Stomach smooth muscle (tissue), 2 donors: Measurements from ENCODE around the gene AIF1.

ENCODE experiments used
- H3K27ac ChIP-seq: one replicate; pipeline ENCODE4 v1.7.0; 2013; ENCODE audit warnings: mild to moderate bottlenecking, low read length, inconsistent platforms
- H3K27me3 ChIP-seq, 2 donors: one replicate each; pipeline ENCODE4 v1.7.0; 2013; ENCODE audit warnings: low read length in 2 of 2; ENCODE audit not compliant: insufficient read depth in 2 of 2, control insufficient read depth in 1 of 2
- H3K36me3 ChIP-seq, 2 donors: one replicate each; pipeline ENCODE4 v1.7.0; 2013; ENCODE audit warnings: low read length in 2 of 2; ENCODE audit not compliant: control insufficient read depth in 2 of 2, insufficient read depth in 2 of 2
- H3K4me1 ChIP-seq: one replicate; pipeline ENCODE4 v1.7.0; 2013; ENCODE audit warnings: low read length; ENCODE audit not compliant: control insufficient read depth, insufficient read depth
- H3K4me3 ChIP-seq, 2 donors: one replicate each; pipeline ENCODE4 v1.7.0; 2013; ENCODE audit warnings: low read length in 2 of 2
- H3K9ac ChIP-seq, 2 donors: one replicate each; pipeline ENCODE4 v1.7.0; 2013; ENCODE audit warnings: low read length in 2 of 2, mild to moderate bottlenecking in 1 of 2
- H3K9me3 ChIP-seq, 2 donors: one replicate each; pipeline ENCODE4 v1.7.0; 2013; ENCODE audit warnings: low read length in 2 of 2; ENCODE audit not compliant: control insufficient read depth in 2 of 2
- donor health status: healthy.
- donor health status: Pancreatic carcinoma.

AIF1 gene

DNA sequence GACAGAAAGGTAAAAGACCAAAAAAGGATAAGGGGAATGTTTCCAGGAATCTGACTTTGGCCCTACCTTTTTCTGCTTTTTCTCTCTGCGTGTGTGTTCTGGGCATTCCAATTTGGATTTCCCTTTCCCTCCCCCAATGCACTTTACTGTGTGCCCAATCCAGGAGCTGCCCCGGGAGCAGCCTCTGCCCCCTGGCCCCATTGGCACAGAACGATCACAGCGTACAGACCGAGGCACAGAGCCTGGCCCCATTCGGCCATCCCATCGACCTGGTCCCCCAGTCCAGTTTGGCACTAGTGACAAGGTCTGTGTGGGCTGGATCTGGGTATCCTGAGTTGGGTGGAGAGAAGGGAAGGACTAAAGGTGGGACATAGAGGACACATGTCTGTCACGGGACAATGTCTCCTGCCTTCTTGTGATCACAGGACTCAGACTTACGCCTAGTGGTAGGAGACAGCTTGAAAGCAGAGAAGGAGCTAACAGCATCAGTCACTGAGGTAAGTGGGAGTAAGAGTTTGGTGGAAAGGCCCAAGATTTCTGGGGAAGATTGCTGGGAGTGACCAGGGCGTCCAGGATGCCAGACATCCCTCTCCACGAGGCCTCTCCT lies 20.0 kb downstream of the AIF1 start:
- no peak overlapping the region for H3K9ac ChIP-seq
- H3K27ac ChIP-seq: no peak overlapping the region
- H3K27me3 ChIP-seq: no peaks in the 10 kb centered on the region
- H3K9me3 ChIP-seq: no peaks in the 10 kb centered on the region
- no peak overlapping the region for H3K4me3 ChIP-seq
- H3K4me1 ChIP-seq: no peaks in the 10 kb centered on the region
- peaks cover 59 to 68% of the 10 kb centered on the region in 2 donors for H3K36me3 ChIP-seq

DNA sequence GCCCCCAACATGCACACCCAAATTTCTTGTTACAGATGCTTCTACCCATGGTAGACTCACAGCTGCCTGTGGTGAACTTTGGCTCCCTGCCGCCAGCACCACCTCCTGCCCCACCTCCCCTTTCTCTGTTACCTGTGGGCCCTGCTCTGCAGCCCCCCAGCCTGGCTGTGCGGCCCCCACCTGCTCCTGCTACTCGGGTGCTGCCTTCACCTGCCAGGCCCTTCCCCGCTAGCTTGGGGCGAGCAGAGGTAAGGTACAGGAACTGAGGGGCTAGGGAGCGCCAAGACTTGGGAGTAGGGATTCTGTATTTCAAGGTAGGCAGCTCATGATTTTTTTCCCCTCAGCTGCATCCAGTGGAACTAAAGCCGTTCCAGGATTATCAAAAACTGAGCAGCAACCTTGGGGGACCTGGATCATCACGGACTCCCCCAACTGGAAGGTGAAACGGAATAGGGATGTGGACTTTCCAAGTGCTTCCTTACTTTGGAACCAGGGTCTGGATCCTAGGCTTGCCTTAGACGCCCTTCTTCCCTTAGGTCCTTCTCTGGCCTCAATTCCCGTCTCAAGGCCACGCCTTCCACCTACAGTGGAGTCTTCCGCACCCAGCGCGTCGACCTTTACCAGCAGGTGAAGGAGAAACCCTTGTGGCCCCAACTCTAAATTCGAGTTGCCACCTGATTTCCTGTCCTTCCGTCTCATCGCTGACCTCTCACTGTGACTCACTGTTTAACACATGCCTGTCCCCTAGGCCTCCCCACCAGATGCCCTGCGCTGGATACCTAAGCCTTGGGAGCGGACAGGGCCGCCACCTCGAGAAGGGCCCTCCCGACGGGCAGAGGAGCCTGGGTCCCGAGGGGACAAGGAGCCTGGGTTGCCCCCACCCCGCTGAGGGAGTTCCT lies 21.9 kb downstream of the AIF1 start:
- no peak overlapping the region for H3K9ac ChIP-seq
- peaks cover 64 to 75% of the 10 kb centered on the region in 2 donors for H3K36me3 ChIP-seq
- no peak overlapping the region for H3K4me3 ChIP-seq
- H3K4me1 ChIP-seq: no peaks in the 10 kb centered on the region
- H3K9me3 ChIP-seq: no peaks in the 10 kb centered on the region
- H3K27me3 ChIP-seq: no peaks in the 10 kb centered on the region
- H3K27ac ChIP-seq: no peak overlapping the region

DNA sequence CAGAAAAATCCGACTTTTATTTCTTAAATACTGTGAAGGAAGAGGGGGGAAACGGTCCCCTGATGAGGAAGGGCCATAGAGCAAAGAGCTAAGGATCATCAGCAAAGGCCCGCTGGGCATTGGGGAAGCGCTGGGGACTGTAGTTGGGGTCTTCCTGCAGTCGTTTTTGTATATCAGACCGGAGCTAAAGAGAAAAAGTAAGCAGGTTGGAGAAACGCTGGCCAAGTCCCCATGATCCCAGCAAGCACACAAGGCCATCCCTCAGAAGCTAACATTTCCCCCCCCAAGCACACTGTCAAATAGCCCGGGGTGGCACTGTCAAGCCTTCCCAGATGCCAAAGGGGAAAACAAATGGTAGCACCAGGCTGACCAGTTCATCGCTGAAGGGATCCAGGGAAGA lies 24.0 kb downstream of the AIF1 start:
- no peak overlapping the region for H3K4me3 ChIP-seq
- no peaks in the 10 kb centered on the region for H3K9me3 ChIP-seq
- no peaks in the 10 kb centered on the region for H3K4me1 ChIP-seq
- peaks cover 74 to 78% of the 10 kb centered on the region in 2 donors for H3K36me3 ChIP-seq
- no peaks in the 10 kb centered on the region for H3K27me3 ChIP-seq
- H3K9ac ChIP-seq: no peak overlapping the region
- no peak overlapping the region for H3K27ac ChIP-seq

DNA sequence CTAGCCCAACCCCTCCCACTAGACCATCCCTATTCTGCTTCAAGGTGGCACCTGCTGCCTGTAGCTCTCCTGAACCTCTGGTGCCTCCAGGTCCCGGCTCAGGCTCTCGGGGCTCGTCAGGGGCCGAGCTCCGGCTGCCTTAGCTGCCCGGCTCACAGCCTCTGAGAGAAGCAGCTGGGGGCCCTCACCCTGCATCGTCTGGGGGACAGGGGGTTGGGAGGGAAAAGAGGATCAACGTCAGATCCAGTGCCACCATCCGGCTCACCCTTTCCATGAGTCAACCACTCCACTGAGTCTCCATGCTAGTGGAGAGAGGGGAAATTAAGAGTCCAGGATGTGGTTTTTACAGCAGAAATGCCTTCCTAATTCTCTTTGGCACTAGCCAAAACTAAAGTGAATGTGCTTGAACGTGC lies 24.4 kb downstream of the AIF1 start:
- Histone ChIP-seq H3K36me3 (peaks cover 74 to 78% of the 10 kb centered on the region in 2 donors), H3K27ac (no peak overlapping the region), H3K9ac (no peak overlapping the region), H3K4me1 (no peaks in the 10 kb centered on the region), H3K27me3 (no peaks in the 10 kb centered on the region), H3K9me3 (no peaks in the 10 kb centered on the region), H3K4me3 (no peak overlapping the region)

DNA sequence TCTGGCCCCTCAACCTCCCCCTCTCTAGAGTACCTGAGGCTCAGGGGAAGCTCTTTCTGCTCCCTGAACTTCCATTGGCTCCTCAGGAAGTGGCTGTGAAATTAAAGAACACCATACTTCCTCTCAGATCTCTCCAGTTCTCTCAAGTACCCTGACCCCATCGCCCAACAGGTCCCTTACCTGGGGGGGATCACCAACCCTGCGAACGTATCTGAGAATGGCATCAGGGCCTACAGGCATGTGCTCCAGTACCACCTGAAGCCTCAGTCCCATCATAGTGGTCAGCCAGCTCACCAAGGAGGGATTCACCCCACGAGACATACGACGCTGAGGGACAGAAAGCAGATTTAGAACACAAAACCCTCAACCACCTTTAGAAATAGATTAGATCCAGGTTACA lies 25.6 kb downstream of the AIF1 start:
- H3K36me3 ChIP-seq: peaks cover 74 to 78% of the 10 kb centered on the region in 2 donors

DNA sequence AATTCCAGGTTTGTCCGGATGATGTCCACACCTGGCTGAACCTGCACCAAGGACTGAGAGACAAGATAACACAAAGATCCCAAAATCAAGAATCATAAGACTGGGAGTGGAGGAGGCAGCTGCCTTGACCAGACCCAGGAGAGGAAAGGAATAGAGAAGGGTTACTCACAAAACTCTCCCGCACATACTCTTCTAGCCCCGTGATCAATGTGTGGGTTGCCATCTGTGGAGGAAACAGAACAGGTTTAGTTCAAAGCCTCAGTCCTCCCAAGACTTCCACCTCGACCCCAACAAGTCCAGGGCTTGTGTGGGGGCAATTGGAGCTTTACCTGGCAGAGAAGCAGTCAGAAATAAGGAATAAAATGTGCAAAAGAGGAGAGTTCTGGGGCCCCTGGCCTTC lies 26.3 kb downstream of the AIF1 start:
- no peak overlapping the region for H3K27ac ChIP-seq
- no peaks in the 10 kb centered on the region for H3K9me3 ChIP-seq
- no peaks in the 10 kb centered on the region for H3K4me1 ChIP-seq
- peaks cover 74 to 78% of the 10 kb centered on the region in 2 donors for H3K36me3 ChIP-seq
- no peak overlapping the region for H3K9ac ChIP-seq
- H3K4me3 ChIP-seq: no peak overlapping the region
- H3K27me3 ChIP-seq: no peaks in the 10 kb centered on the region

More for the DNA sequence above, 25.6 kb downstream of the AIF1 start:
- no peaks in the 10 kb centered on the region for H3K4me1 ChIP-seq
- no peak overlapping the region for H3K27ac ChIP-seq
- H3K9me3 ChIP-seq: no peaks in the 10 kb centered on the region
- H3K4me3 ChIP-seq: no peak overlapping the region
- no peak overlapping the region for H3K9ac ChIP-seq
- no peaks in the 10 kb centered on the region for H3K27me3 ChIP-seq

DNA sequence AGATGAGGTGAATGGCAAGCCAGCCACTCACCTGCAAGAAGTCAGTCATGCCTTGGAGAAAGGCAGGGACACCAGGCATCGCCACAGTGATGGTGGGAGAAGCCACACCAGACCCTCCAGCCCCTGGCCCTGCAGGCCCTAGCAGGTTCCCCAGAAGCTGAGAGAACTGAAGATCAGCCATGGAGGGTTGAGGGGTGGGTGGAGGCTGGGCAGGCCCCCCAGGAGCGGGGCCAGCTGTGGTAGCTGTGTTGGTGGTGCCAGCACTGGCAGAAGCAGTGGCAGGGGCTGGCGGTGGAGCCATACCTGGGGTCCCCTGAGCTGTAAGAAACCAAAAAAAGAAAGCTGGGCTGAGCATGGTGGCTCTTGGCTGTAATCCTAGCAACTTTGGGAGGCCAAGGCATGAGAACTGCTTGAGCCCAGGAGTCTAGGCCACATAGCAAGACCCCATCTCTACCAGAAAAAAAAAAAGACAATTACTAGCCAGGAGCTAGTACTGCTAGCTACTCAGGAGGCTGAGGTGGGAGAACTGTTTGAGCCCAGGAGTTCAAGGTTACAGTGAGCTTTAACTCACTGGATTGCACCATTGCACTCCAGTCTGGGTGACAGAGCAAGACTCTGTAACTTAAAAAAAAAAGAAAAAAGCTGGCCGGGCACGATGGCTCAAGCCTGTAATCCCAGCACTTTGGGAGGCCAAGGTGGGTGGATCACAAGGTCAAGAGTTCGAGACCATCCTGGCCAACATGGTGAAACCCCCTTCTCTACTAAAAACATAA lies 27.9 kb downstream of the AIF1 start:
- H3K4me3 ChIP-seq: no peak overlapping the region
- H3K36me3 ChIP-seq: peaks cover 71 to 76% of the 10 kb centered on the region in 2 donors
- no peak overlapping the region for H3K27ac ChIP-seq

DNA sequence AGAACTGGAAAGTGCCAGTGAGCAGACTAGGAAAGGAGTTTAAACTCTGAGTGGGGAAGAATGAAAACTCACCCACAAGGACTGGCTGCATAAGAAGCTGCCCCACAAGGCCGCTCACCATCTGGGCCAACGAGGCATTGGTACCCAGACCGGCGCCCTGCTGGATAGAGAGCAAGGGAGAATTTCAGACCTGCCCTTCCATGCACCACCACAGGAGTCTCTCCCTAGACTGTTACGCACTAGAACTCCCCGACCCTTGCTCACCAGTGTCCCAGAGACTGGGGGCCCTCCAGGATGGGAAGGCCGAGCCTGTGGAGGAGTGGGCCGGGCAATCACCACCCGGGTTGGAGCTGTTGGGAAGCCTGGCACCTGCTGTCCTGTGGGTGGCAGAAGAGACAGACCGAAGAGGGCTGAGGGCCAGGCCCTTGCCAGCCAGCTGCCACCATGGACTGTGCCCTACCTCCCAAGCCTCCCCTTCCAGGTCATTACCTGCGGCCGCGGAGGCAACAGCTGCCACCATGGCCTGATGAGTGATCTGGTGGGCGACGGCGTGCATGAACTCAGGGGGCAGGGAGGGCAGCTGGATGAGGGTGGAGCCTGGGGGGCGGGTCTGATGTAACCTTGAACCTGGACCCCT lies 28.9 kb downstream of the AIF1 start:
- no peak overlapping the region for H3K4me3 ChIP-seq
- H3K4me1 ChIP-seq: no peaks in the 10 kb centered on the region
- H3K9me3 ChIP-seq: no peaks in the 10 kb centered on the region
- H3K27me3 ChIP-seq: no peaks in the 10 kb centered on the region
- H3K27ac ChIP-seq: no peak overlapping the region
- H3K36me3 ChIP-seq: peaks cover 78 to 84% of the 10 kb centered on the region in 2 donors
- H3K9ac ChIP-seq: no peak overlapping the region

More for the DNA sequence above, 27.9 kb downstream of the AIF1 start:
- Histone ChIP-seq H3K9me3 (no peaks in the 10 kb centered on the region), H3K27me3 (no peaks in the 10 kb centered on the region), H3K4me1 (no peaks in the 10 kb centered on the region), H3K9ac (no peak overlapping the region)

DNA sequence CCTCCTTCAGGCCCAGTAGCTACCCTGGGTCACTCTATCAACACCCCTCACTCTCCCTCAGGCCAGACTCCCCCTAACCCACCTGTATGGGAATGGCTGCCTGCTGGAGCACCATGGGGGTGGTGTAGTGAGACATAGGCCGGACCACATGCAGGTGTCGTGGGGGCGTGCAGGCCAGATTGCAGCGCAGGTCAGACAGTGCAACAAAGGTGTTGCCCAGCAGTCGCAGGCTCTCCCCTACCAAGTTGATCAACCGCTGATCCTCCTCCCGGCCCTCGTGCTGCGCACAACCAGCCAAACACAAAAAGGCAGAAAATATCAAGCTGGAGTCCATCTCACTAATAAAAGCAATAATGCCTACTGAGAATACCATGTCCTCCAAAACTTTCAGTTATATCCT lies 30.3 kb downstream of the AIF1 start:
- H3K27ac ChIP-seq: no peak overlapping the region
- peaks cover 3% of the 10 kb centered on the region for H3K4me1 ChIP-seq
- no peaks in the 10 kb centered on the region for H3K27me3 ChIP-seq

DNA sequence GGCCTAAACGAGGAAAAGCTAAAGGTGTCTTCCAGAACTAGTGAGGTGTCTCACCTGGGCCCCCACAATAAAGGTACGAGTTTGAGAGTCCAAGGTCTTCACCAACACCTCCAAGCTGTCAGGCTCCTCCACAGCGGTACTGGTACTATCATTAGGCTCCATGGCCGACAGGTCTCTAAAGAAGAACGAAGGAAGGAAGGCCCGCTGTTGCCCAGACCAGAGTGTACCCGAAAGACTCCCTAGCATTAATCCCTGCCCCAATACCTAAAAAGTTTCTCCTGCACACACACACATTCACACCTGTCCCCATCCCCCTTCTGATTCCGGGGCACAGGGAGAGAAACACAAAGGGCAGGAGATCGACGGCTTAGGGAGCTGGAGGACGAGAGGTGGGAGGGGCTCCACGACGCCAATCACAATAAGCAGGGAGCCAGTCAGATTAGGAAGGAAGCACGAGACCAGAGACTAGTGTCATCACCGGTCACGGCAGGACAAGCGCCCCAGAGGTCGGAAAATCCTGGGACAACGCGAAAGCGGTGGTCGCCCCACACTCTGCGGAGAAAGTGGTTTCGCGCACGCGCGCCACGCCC lies 36.7 kb downstream of the AIF1 start:
- Histone ChIP-seq H3K27me3 (no peaks in the 10 kb centered on the region), H3K36me3 (peaks cover 26 to 30% of the 10 kb centered on the region in 2 donors), H3K9me3 (no peaks in the 10 kb centered on the region), H3K4me1 (peaks cover 20% of the 10 kb centered on the region), H3K4me3 (peak overlapping the region; percentile 78 to 96), H3K9ac (peak overlapping the region; percentile 84 to 99), H3K27ac (peak overlapping the region; percentile 98)

More for the DNA sequence above, 30.3 kb downstream of the AIF1 start:
- peaks cover 77 to 81% of the 10 kb centered on the region in 2 donors for H3K36me3 ChIP-seq
- H3K4me3 ChIP-seq: no peak overlapping the region
- no peak overlapping the region for H3K9ac ChIP-seq
- no peaks in the 10 kb centered on the region for H3K9me3 ChIP-seq
